GM21381 (cell line): ENCODE data around the gene PRLH.

ENCODE experiments used
- ATAC-seq: cut with Tn5 transposase; IDR thresholded peaks from one replicate; pipeline ENCODE4 v1.9.1; 2021; ENCODE audit warnings: mild to moderate bottlenecking, moderate library complexity; ENCODE audit not compliant: unreplicated experiment

The PRLH gene

DNA sequence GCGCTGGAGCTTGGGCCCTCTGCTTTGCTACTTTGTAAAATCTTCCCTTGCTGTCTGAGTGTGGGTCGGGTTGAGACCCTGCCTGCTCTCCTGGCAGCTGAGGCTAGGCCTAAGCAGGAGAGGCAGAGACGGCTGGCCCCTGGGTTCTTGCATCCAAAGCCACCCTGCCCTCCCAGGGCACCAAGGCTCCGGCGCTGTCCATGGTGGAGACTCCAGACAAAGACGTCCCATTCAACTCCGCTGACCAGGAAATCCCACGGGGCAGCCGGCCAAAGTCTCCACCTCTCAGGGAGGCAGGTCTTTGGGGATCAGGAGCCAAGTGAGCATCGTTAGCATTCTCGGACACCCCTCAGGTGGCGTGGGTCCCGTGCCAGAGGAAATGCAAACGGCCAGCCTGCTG, 2.6 kb upstream of the PRLH start:
- ATAC-seq: no peak

GRCh38 chr2:237564526-237565131, 1.7 kb upstream of the PRLH start:
- ATAC-seq: no peak

GRCh38 chr2:237565974-237566373, 400 bp upstream of the PRLH start:
- no peak for ATAC-seq

DNA sequence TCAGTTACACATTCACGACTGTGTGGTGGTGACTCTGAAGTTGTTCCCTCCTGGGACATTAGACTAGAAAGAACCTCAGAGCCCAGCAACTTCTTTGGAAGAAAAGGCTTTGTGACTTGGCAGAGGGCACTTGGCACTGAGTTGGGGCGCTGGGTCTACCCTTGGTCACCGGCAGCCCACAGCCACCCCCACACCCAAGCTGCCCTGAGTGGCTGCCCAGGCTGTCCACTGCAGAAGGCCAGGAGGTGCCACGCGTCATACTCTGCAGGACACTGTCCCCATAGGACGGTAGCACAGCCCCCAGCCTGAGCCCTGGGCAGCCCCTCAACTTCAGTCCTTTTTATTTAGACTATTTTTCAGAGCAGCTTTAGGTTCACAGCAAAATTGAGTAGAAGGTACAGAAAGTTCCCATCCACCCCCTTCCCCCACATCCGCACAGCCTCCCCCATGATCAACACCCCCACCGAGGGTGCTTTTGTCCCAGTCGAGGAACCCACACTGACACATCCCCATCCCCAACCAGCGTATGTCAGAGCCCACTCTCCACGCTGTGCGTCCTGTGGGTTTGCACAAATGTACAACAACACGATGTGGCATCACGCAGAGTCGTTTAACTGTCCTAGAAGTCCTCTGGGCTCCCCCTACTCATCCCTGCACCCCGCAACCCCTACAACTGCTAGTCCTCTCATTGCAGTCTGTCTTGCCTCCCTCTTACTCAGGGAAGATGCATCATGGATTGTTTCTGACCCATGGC, 1.1 kb downstream of the PRLH start:
- ATAC-seq: no peak

GRCh38 chr2:237568121-237568660, 1.8 kb downstream of the PRLH start:
- ATAC-seq: no peak

DNA sequence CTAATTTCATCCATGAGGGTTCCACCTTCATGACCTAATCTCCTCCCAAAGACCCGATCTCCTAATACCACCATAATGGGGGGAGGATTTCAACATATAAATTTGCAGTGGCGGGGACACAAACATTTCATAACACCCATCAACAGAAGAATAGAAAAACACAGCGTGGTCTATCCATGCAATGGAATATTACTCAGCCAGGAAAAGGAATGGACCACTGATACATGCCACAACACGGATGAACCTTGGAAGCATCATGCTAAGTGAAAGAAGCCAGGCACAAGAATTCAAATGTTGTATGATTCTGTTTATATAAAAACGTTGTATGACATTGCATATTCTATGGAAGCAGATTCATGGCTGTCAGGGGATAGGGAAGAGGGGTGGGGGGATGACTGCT, 2.7 kb downstream of the PRLH start:
- no peak for ATAC-seq

DNA sequence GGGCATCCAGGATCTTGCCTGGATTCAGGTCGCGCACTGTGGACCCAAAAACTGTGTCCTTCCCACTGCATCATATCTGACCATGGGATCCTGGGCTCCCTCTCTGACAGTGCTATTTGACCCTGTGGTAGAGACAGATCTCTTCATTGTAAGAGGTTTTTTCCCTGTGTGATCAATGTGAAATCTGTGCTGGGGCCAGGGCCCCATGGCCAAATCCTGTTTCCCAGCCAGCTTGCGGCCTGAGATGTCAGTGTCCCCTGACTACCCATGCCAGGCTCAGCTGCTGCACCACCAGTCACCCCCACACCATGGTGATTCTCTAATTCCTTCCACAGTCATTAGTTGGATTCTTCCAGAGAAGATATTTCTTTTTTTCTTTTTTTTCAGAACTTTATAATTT, 3.5 kb downstream of the PRLH start:
- ATAC-seq: no peak

DNA sequence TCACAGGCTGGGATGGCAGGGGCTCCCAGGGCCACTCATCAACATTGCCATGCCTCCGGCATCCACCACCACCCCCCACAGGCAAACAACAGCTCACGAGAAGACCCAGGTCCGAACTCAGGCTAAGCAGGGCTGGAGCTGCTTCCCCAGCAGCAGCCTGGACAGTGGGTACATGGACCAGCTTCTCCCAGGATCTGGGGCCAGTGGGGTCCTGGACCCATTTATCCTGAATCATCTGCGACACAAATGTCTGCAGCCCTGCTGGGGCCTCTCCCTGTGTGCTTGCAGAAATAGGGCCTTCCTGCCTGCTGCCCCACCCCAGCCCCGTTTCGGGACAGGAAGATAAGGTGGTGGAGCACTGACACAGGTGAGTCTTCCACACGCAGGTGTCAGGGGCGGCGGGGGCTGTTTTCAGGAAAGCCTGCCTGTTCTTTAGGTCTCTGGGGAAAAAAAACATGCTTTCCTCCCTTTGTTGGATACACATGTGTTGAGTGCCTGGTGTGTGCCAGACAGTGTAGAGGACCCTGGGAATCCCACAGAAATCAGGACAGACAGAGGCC, 4.5 kb downstream of the PRLH start:
- no peak for ATAC-seq

GRCh38 chr2:237571551-237571950, 5.2 kb downstream of the PRLH start:
- ATAC-seq: no peak

- peak; percentile 91 for ATAC-seq
Observed at GRCh38 chr2:237572021-237572741, 5.8 kb downstream of the PRLH start.

GRCh38 chr2:237572742-237573101, 6.3 kb downstream of the PRLH start:
- no peak for ATAC-seq

DNA sequence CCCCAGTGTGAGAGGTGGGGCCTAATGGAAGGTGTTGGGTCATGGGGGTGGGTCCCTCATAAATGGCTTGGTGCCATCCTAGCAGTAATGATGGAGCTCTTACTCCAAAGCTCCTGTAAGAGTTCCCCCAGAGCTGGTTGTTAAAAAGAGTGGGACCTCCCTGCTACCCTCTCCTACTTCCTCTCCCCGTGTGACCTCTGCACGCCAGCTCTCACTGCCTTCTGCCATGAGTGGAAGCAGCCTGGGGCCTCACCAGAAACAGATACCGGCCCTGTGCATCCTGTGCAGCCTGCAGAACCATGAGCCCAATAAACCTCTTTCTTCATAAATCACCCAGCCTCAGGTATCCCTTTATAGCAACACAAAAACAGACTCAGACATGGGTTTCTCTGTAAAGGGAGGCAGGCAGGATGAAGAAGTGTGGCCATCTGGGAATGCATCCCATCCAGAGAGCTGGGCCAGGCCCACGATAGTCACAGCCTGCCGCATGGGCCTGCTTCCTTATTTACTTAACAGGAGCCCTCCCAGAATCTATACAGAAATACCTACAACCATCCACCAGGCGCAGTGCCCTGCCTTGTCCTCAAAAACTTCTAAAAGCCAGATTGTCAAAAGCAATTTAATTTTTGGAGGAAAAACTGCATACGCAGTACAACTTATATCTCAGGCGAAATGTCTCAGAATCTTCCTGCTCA, 7.5 kb downstream of the PRLH start:
- no peak for ATAC-seq

- no peak for ATAC-seq
Observed at GRCh38 chr2:237574467-237574866, 8.1 kb downstream of the PRLH start.

DNA sequence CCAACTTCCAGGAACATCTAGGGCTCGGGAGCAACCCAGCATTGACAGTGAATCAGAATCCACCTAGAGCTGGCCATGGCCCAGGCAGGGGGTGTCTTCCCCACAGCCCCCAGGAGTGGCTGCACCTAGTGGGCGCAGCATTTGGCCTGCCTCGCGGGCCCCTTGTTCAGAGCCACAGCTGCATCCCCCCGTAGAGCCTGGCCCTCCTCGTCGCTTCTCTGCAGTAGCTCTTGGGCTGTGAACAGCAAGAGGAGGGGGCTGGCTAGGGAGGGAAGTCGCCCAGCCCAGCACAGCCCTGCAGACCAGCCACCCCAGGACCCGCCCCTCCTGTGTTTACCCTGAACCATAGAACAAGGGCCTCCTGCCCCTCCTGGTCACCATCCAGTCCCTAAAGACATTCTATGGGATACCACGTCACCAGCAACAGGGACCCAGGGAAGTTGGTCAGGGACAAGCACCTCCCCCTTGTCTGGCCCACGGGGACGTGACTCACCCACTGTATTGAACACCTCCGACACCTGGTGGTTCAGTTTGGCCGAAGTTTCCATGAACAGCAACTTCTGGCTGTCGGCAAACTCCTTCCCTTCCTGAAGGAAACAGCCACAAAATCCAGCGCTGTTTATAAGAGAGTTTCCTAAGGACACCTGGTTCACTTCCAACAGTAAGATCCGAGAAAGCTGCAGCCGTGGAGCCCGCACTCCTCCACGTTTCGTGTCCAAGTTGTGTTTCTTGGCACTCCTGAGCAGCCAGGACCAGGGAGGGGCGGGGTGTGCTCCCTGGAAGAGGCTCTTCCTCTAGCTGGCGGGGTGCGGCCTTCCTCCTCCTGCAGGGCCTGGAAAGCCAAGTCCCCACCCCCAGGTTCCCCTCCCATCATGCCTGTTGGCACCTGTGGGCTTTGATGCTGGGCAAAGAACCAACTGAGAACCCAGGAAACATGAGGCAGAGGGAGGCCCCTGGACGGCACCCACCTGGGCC, 8.8 kb downstream of the PRLH start:
- ATAC-seq: no peak

GRCh38 chr2:237575869-237576862, 9.8 kb downstream of the PRLH start:
- ATAC-seq: no peak

GRCh38 chr2:237576974-237577373, 10.6 kb downstream of the PRLH start:
- no peak for ATAC-seq

DNA sequence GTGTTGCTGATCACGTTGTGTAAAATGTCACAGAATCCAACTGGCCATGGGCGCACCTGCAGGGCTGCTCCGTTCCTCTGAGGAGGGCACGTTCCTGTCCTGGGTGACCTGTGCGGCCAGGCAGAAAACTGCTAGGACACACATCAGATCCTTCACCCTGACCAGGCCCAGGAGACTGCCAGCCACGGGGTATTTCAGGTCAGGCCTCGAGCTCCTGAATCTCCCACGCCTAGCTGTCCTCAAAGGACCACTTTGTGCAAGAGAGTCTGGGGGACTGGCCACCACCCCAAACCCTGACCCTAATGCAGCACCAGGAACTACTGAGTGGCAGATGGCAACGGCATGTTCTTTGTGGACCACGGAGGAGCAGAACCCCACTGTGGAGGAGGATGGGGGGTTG, 11.1 kb downstream of the PRLH start:
- no peak for ATAC-seq

- ATAC-seq: no peak
Observed at GRCh38 chr2:237577956-237578870, 11.8 kb downstream of the PRLH start.
